ENCODE results near the gene VIT.

Gene VIT

GRCh38 chr2:36696533-36696932 is at the start of gene VIT:
Gene VIT (plus strand): TSS chr2:36696707. CDS start chr2:36716371, 19,664 bp downstream.
- DNase-seq (ENCODE audit: low spot score), result no peak

GRCh38 chr2:36650031-36650829 is 46.3 kb upstream of the VIT start:
- no peak for DNase-seq (ENCODE audit: low spot score)

GRCh38 chr2:36653155-36653554 is 43.4 kb upstream of the VIT start:
- DNase-seq (ENCODE audit: low spot score), result no peak

GRCh38 chr2:36653967-36654694 is 42.4 kb upstream of the VIT start:
- DNase-seq (ENCODE audit: low spot score), result no peak

- no peak for DNase-seq (ENCODE audit: low spot score)
Observed at GRCh38 chr2:36655453-36655852, 41.1 kb upstream of the VIT start.

GRCh38 chr2:36657703-36658102 is 38.8 kb upstream of the VIT start:
- no peak for DNase-seq (ENCODE audit: low spot score)

GRCh38 chr2:36658277-36658748 is 38.2 kb upstream of the VIT start:
- no peak for DNase-seq (ENCODE audit: low spot score)

GRCh38 chr2:36659218-36659617 is 37.3 kb upstream of the VIT start:
- no peak for DNase-seq (ENCODE audit: low spot score)

- DNase-seq (ENCODE audit: low spot score), result no peak
Observed at GRCh38 chr2:36659872-36660312, 36.6 kb upstream of the VIT start.

- no peak for DNase-seq (ENCODE audit: low spot score)
Observed at GRCh38 chr2:36662638-36663037, 33.9 kb upstream of the VIT start.

GRCh38 chr2:36663295-36663694 is 33.2 kb upstream of the VIT start:
- no peak for DNase-seq (ENCODE audit: low spot score)

- no peak for DNase-seq (ENCODE audit: low spot score)
Observed at GRCh38 chr2:36663851-36664695, 32.4 kb upstream of the VIT start.

GRCh38 chr2:36664696-36665076 is 31.8 kb upstream of the VIT start:
- no peak for DNase-seq (ENCODE audit: low spot score)

- DNase-seq (ENCODE audit: low spot score), result no peak
Observed at GRCh38 chr2:36667931-36668330, 28.6 kb upstream of the VIT start.

GRCh38 chr2:36670881-36671595 is 25.5 kb upstream of the VIT start:
- DNase-seq (ENCODE audit: low spot score), result no peak

- no peak for DNase-seq (ENCODE audit: low spot score)
Observed at GRCh38 chr2:36671731-36672130, 24.8 kb upstream of the VIT start.

GRCh38 chr2:36672199-36672598 is 24.3 kb upstream of the VIT start:
- no peak for DNase-seq (ENCODE audit: low spot score)

- no peak for DNase-seq (ENCODE audit: low spot score)
Observed at GRCh38 chr2:36675579-36676282, 20.8 kb upstream of the VIT start.

GRCh38 chr2:36676364-36676763 is 20.1 kb upstream of the VIT start:
- DNase-seq (ENCODE audit: low spot score), result no peak

- DNase-seq (ENCODE audit: low spot score), result no peak
Observed at GRCh38 chr2:36677386-36677785, 19.1 kb upstream of the VIT start.

- no peak for DNase-seq (ENCODE audit: low spot score)
Observed at GRCh38 chr2:36677996-36678605, 18.4 kb upstream of the VIT start.

Data from left forelimb (tissue), 1 donor.